ENCODE data around the gene EPHA6. TPM values are rescaled to one million over a fixed set of nuclear protein-coding genes. Genes with fewer than 3 reads are reported as not detected.

Gene EPHA6
- total RNA-seq, 1 experiment from 2014 or later = 0.61 TPM

DNA sequence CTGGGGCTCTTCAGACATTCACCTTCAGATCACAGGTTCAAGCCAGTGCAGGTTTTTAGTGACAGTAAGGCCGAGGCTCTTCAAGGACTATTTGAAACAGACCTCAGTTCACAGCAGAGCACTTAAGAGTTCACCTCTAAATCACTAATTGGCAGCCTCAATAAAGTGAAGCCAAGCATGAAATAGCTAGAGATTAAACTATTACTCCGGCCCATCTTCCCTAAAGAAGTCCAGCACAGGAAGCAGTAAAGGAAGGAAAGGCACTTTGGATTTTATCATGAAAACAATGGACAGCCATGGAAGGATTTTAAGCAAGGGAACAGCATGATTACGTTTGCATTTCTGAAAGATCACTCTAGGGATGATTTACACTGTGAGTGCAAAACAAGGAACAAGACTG is 922.5 kb downstream of the EPHA6 start:
- H3K23ac ChIP-seq (ENCODE audit: insufficient read length, low read depth, low read length) = no peak overlapping the region
- no peaks in the 10 kb centered on the region for H3K79me1 ChIP-seq (ENCODE audit: insufficient read depth, low read depth, low read length, poor library complexity, severe bottlenecking)
- no peak overlapping the region for H2BK15ac ChIP-seq (ENCODE audit: low read depth, low read length)
- Mint-ChIP-seq H3K9me3 (no peaks in the 10 kb centered on the region), H3K27me3 (ENCODE audit: low read depth) (no peaks in the 10 kb centered on the region), H3K4me1 (peaks cover 5 to 8% of the 10 kb centered on the region in 2 experiments), H3K27ac (no peak overlapping the region), H3K36me3 (ENCODE audit: insufficient read depth in 1 of 3, low read depth in 3 of 3) (no peaks in the 10 kb centered on the region), H3K4me3 (no peak overlapping the region)
- TF ChIP-seq, protein P1, sequence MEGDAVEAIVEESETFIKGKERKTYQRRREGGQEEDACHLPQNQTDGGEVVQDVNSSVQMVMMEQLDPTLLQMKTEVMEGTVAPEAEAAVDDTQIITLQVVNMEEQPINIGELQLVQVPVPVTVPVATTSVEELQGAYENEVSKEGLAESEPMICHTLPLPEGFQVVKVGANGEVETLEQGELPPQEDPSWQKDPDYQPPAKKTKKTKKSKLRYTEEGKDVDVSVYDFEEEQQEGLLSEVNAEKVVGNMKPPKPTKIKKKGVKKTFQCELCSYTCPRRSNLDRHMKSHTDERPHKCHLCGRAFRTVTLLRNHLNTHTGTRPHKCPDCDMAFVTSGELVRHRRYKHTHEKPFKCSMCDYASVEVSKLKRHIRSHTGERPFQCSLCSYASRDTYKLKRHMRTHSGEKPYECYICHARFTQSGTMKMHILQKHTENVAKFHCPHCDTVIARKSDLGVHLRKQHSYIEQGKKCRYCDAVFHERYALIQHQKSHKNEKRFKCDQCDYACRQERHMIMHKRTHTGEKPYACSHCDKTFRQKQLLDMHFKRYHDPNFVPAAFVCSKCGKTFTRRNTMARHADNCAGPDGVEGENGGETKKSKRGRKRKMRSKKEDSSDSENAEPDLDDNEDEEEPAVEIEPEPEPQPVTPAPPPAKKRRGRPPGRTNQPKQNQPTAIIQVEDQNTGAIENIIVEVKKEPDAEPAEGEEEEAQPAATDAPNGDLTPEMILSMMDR (conservative IDR thresholded peaks at IDR 0.05) = no peak
- no peak overlapping the region for H3K56ac ChIP-seq (ENCODE audit: insufficient read length, low read depth, low read length)
- no peak overlapping the region for H3K4me2 ChIP-seq (ENCODE audit: insufficient read depth, insufficient read length, low read length)
- no peak overlapping the region for H3T11ph ChIP-seq (ENCODE audit: low read length)
- no peaks in the 10 kb centered on the region for H3K79me2 ChIP-seq (ENCODE audit: insufficient read depth, low read length)
- H2BK12ac ChIP-seq (ENCODE audit: insufficient read length, low read depth, low read length) = no peak overlapping the region
- no peak overlapping the region for H3K4ac ChIP-seq (ENCODE audit: low read depth, low read length)
- H2BK20ac ChIP-seq (ENCODE audit: low read depth, low read length, poor library complexity, severe bottlenecking) = no peak overlapping the region
- no CpG with 5 or more reads among the region's 3 CpGs for WGBS (ENCODE audit: extremely low coverage, insufficient read length, low lambda C conversion rate)
- no peak overlapping the region for H4K91ac ChIP-seq (ENCODE audit: insufficient read length, low read depth, low read length)
- no peaks in the 10 kb centered on the region for H3K4me1 ChIP-seq (ENCODE audit: insufficient read depth, low read length)
- H2BK5ac ChIP-seq (ENCODE audit: insufficient read length, low read length) = no peak overlapping the region
- no peaks in the 10 kb centered on the region for H3K9me3 ChIP-seq (ENCODE audit: control insufficient read depth, low read depth, low read length)
- H3K23me2 ChIP-seq (ENCODE audit: insufficient read length, low read depth, low read length, poor library complexity, severe bottlenecking) = no peaks in the 10 kb centered on the region
- no peaks in the 10 kb centered on the region for H3K27me3 ChIP-seq (ENCODE audit: insufficient read depth, low read length)
- no peak overlapping the region for H2AK5ac ChIP-seq (ENCODE audit: insufficient read length, low read length)
- no peak overlapping the region for H2AFZ ChIP-seq (ENCODE audit: low read length)
- H4K5ac ChIP-seq (ENCODE audit: insufficient read length, low read depth, low read length) = no peak overlapping the region
- no peak overlapping the region for H3K18ac ChIP-seq (ENCODE audit: insufficient read length, low read depth, low read length)
- no peak overlapping the region for H3K14ac ChIP-seq (ENCODE audit: insufficient read depth, low read length)
- H4K20me1 ChIP-seq (ENCODE audit: control insufficient read depth, insufficient read depth, insufficient read length) = no peaks in the 10 kb centered on the region
- H4K8ac ChIP-seq (replicated peaks; ENCODE audit: insufficient read length, low read depth, low read length) = no peak overlapping the region
- no peak for DNase-seq
- no peak overlapping the region for H3K27ac ChIP-seq (ENCODE audit: insufficient read length, low read depth, low read length)
- no peak overlapping the region for H2BK120ac ChIP-seq (ENCODE audit: low read depth, low read length, poor library complexity, severe bottlenecking)
- H3K9ac ChIP-seq (ENCODE audit: extremely low read depth, insufficient read length, low read length) = no peak overlapping the region
